GM18873 (cell line): ENCODE data around the gene PIK3C2G.

Source experiments
- ATAC-seq: cut with Tn5 transposase; IDR thresholded peaks from one replicate; pipeline ENCODE4 v1.9.1; 2021; ENCODE audit warnings: mild to moderate bottlenecking, moderate library complexity, moderate number of reproducible peaks; ENCODE audit not compliant: unreplicated experiment, low FRiP score

PIK3C2G gene

GRCh38 chr12:18327036-18327435 lies 65.7 kb downstream of the PIK3C2G start:
- ATAC-seq: no peak

DNA sequence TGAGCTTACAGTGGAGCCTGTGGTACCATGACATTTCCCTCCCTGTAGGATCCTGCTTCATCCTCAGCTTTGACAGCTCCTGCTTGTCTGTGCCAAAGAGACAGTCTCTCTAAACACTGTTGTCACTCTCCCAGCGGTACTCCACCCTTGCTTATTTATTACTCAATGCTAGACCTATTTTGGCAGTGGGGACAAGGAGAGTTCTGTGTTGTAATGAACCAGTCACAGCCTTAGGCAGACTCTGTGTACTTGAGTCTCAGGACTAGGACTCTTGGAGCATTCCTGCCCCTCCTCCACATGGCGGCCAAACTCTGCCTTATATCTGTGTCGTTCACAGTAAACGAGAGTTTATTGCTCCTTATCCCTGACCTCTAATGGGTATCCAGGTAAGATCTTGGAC lies 70.9 kb downstream of the PIK3C2G start:
- ATAC-seq: no peak

GRCh38 chr12:18339633-18340032 lies 78.3 kb downstream of the PIK3C2G start:
- no peak for ATAC-seq

DNA sequence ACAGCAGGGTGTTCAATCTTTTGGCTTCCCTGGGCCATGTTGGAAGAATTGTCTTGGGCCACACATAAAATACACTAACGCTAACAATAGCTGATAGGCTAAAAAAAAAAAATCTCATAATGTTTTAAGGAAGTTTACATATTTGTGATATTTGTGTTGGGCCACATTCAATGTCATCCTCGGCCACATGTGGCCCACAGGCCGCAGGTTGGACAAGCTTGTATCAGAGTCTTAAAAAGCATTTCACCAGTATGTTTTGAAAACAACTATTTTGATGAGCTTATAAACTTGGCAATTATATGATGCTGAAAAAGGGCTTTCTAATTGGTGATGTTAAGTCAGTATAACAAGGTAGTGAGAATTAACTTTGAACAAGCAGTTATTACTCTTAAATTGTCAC lies 78.9 kb downstream of the PIK3C2G start:
- ATAC-seq: no peak

GRCh38 chr12:18340786-18341185 lies 79.5 kb downstream of the PIK3C2G start:
- no peak for ATAC-seq

DNA sequence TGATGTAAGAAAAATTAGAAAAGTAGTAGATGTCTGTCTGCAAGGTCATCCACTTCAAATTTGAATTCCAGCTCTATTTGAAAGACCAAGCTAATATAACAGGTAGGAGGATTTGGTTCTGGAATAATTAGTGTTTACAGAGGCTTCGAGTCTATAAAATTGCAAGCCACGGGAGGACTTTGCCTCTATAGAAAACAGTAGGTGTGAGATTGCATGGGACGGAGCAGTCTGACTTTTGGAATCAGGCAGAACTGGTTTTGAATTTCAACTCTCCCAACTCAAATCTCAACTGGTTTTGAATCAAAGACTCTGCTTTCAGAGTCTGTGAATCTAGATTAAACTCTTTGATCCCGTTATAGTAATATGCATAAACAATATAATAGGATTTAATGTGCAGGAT lies 82.4 kb downstream of the PIK3C2G start:
- no peak for ATAC-seq

DNA sequence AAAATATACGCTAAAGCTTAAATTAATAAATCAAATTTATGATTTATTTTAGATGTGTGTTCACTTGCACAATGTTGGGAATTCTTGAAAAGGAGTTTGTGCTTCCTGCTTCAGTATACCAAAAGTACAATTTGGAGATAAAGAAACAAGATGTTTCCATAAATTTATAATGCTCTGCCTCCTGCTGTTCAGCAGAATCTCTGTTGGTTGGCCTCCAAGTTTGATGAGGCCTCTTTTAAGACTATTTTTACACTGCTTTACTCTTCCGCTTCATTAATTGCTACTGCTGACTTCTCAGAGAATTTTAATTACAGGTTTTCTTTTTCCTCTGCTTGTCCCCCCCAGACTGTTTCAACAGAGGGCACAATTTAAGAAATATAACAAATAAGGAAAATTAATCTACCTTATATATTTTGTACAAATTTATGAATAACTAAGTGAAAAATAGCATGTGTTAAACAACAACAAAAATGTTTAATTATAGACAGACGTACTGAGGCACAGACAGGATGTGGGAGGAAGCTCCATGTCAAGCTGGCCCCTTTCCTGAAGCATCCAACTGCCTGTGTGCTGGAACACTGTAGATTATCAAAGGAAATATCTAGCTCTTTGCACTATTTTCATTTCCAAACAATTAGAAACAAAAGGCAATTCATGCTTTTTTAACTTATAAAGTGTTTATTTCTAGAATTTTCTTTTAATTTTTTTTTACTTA lies 83.9 kb downstream of the PIK3C2G start:
- ATAC-seq: no peak

DNA sequence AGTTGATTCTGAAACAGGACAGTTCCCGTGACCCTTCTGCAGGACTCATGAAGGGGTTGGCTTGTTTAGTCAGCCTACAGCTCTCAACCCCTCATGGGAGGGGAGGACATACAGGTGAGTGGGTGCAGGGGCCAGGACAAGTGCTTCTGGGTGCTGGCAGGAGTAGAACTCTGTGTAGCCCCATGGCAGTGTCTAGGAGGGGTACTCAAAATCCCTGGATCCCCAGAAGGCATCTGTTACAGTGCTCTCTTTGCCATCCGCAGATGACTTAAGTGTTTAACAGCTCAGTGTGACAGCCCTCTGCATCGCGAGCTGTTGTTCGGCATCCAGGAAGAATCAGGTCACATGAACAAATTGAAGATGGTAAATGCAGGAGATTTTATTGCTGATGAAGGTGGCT lies 91.0 kb downstream of the PIK3C2G start:
- ATAC-seq: no peak

DNA sequence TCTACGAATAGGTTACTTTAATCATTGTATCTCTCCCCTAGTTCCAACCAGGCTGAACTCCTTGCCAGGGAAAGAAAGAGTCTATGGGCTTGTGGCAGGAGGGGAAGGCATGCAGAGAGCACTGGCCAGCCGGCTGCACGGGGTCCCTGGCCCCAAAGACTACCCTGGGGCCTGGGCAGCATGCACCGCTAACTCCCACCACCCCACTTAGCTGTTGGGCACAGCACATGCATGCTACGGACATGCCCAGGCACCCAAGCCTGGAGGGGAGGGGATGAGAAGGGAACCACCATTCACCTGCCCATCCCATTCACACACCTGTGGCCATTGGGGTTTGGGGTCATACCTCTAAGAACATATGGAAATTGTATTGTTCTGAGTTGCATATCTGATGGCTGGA lies 94.1 kb downstream of the PIK3C2G start:
- ATAC-seq: no peak

DNA sequence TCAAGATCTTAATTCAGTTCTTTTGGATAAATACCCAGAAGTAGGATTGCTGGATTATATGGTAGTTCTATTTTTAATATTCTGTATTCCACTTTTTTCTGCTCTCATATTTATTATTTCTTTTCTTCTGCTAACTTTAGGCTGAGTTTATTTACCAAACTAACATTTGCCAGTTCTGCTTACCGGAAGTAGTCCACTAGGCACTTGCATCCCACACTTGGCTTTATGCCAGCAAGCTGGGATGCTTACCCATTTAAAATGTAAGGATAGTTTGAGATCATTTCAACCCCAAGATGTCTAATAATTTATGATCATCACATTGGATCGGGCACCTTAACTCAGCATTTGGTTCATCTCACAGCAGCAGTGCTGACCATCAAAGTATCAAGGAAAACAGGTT lies 96.8 kb downstream of the PIK3C2G start:
- no peak for ATAC-seq

GRCh38 chr12:18358930-18359329 lies 97.6 kb downstream of the PIK3C2G start:
- no peak for ATAC-seq

DNA sequence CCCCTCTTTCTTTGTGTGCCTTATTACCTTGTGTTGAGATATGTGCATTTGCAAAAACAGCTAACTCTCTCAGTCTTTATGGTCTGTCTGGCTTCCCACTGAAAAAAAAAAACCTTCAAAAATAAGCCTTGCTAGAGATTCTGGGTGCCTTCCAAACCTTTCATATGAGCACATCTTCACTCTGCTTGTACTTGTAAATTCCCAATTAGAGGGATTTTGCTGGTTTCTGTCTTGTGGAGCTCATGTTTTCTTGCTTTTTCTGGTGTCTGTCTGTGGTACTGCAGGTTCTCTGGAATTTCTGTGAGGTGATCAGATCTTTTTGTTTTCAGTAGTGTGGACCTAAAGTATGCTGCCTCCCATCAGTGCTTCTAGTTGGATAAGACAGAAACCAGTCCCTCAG lies 100.1 kb downstream of the PIK3C2G start:
- ATAC-seq: no peak

- ATAC-seq: no peak
Observed at GRCh38 chr12:18363321-18363720, 102.0 kb downstream of the PIK3C2G start.

DNA sequence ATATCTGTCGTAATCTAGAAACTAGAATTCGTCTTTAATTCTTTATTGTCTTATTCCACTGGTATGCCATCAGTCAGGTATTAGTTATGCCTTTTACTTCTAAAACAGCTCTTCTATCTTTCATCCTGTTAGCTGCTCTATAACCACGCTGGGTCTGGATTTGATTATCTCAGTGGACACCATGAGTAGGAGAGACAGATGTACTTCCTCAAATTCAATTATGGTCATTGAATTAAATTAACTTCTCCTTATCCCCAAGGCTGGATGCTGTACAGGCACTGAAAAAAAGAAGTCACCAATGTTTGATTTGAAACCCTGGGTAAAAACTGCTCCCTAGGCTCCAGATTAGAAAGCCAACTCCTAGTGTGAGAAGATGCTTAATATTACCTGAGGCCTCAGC lies 107.3 kb downstream of the PIK3C2G start:
- ATAC-seq: no peak

GRCh38 chr12:18373181-18373580 lies 111.9 kb downstream of the PIK3C2G start:
- no peak for ATAC-seq

DNA sequence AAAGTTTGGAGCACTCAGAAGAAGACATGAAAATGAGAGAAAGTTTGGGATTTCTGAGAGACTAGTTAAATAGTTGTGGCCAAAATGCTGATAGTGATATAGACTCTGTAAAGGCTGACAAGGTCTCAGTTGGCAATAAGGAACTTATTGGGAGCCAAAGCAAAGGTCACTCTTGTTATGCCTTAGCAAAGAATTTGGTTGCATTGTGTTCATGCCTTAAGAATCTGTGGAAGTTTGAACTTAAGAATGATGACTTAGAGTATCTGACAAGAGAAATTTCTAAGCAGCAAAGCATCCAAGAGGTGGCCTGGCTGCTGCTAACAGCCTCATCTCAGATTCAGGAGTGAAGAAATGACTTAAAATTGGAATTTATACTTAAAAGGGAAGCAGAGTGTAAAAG lies 113.8 kb downstream of the PIK3C2G start:
- ATAC-seq: no peak

GRCh38 chr12:18375583-18375982 lies 114.3 kb downstream of the PIK3C2G start:
- ATAC-seq: no peak

- no peak for ATAC-seq
Observed at GRCh38 chr12:18382236-18382885, 121.0 kb downstream of the PIK3C2G start.

- ATAC-seq: no peak
Observed at GRCh38 chr12:18383203-18383602, 121.9 kb downstream of the PIK3C2G start.

DNA sequence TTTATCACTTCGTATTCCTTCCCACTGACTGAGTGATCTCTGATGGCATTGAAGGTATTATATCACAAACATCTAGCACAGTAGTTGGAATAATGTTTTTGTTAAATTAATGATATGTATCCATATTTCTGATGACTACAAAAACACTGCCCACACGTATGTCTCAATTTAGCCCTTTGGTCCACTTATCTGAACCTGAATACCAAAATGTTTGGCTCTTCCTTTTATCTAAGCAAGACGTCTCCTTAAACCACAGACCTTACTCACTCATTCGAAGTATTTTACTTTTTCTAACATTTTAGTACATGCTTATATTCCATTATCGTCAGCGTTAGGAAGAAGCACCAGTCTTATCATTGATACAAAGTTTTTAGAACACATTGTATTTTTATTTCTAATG lies 126.4 kb downstream of the PIK3C2G start:
- ATAC-seq: no peak

DNA sequence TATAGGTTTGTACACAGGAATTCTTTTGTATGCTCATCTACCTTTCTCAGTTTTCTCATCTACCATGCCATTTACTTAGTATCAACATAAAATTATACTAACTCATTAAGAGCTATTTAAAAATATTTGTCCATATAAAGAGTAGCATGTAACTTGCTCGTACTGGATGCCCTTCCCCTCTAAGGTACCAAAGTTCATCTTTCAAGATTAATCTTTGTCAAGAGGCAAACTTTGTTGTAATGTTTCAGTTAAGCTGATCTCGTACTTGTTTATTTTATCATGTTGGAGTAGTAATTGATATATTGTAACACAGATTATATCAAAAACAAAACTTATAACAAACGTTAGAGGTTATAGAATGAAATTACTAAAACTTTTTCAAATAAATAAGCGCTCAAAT lies 128.5 kb downstream of the PIK3C2G start:
- no peak for ATAC-seq

GRCh38 chr12:18391151-18391550 lies 129.8 kb downstream of the PIK3C2G start:
- no peak for ATAC-seq
